Calu3 (cell line): ENCODE measurements around the gene FAM174B. TPM values are rescaled to one million over a fixed set of nuclear protein-coding genes. Genes with fewer than 3 reads are reported as not detected.
"Not testable (repeated sequence)": the region's sequence is repeated elsewhere in the genome, so short reads cannot be mapped to it uniquely, and the experiment has no call there.

Experiments used
- BruUV-seq: library from RNA; stranded (reverse); fragments of 400-500 nt; replicated peaks from 2 replicates; lab custom pipeline; 2021; lab: Mats Ljungman, UMichigan
- CTCF ChIA-PET: fragments of 300-600 bp; sonication (Branson Sonifier 250); formaldehyde crosslinking; loops from one replicate; lab custom pipeline; 2022; ENCODE audit warnings: antibody characterized with exemption; lab: Charles Lee
- DNase-seq: peaks from one replicate; pipeline ENCODE4 v3.0.0; 2022
- H3K27ac Mint-ChIP-seq: one replicate; pipeline ENCODE4 v1.8.0; 2022; ENCODE audit warnings: mixed read lengths; ENCODE audit not compliant: unreplicated experiment
- H3K27me3 Mint-ChIP-seq: one replicate; pipeline ENCODE4 v1.8.0; 2022; ENCODE audit warnings: mixed read lengths; ENCODE audit not compliant: unreplicated experiment
- H3K36me3 Mint-ChIP-seq: one replicate; pipeline ENCODE4 v1.8.0; 2022; ENCODE audit warnings: mild to moderate bottlenecking, moderate library complexity, mixed read lengths; ENCODE audit not compliant: insufficient read depth, unreplicated experiment
- H3K4me1 Mint-ChIP-seq: one replicate; pipeline ENCODE4 v1.8.0; 2022; ENCODE audit warnings: mild to moderate bottlenecking, low read depth, mixed read lengths; ENCODE audit not compliant: unreplicated experiment
- H3K4me3 Mint-ChIP-seq: one replicate; pipeline ENCODE4 v1.8.0; 2022; ENCODE audit warnings: mild to moderate bottlenecking, low read depth, moderate library complexity, mixed read lengths; ENCODE audit not compliant: unreplicated experiment
- H3K9me3 Mint-ChIP-seq: one replicate; pipeline ENCODE4 v1.8.0; 2022; ENCODE audit warnings: low read depth, mixed read lengths; ENCODE audit not compliant: unreplicated experiment
- CTCF ChIP-seq: fragments of 200-600 bp; IDR thresholded peaks from one replicate; pipeline ENCODE4 v1.8.0; 2022; ENCODE audit warnings: antibody characterized with exemption; ENCODE audit not compliant: unreplicated experiment
- intact Hi-C: fragments of 100-400 bp; cut with micrococcal nuclease; formaldehyde crosslinking; loops from one replicate; pipeline ENCODE4 v1.10.0; 2022; ENCODE audit not compliant: unreplicated experiment
- total RNA-seq: library from RNA; stranded (reverse); gene quantifications from 2 replicates; pipeline ENCODE4 v1.2.3, GENCODE V29; 2022

FAM174B gene
- total RNA-seq, 1 experiment from 2014 or later = 12.4 TPM

DNA sequence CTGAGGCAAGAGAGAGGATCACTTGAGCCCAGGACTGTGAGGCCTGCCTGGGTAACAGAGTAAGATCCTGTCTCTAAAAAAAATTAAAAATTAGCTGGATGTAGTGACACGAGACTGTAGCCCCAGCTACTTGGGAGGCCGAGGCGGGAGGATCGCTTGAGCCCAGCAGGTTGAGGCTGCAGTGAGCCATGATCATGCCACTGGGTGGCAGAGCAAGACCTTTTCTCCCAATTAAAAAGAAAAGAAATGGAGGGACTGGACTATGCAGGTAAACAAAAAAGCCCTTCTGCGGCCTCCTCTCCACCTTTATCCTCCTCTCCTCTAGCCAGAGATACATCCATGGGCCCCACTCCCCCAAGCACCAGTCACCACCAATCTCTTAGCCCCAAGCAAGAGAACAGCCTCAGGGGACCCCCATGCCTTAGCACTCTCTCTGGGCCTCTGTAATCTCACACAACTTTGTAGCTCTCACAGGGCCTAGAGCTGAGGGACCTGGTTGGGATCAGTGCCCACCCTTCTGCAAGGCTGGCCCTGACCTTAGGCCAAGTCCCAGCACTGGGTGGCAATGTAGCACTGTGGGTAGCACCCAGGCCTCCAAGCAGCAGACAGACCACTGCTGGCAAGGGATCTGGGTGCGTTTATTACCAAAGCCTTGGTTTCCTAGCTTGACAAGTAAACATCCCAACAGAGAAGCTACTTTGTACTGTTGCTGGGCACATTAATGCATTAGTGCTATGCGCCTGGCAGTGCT, 43.4 kb downstream of the FAM174B start:
- Mint-ChIP-seq H3K27ac (no peak overlapping the region), H3K4me3 (no peak overlapping the region), H3K27me3 (peaks cover 18% of the 10 kb centered on the region), H3K9me3 (no peaks in the 10 kb centered on the region), H3K36me3 (no peaks in the 10 kb centered on the region), H3K4me1 (peaks cover 1% of the 10 kb centered on the region)
- BruUV-seq = no TSS peak
- DNase-seq = no peak
- intact Hi-C loops = loop anchor here (1.0 to 2.0 kb wide), 2 partner anchors 71 to 103 kb away; no protein-coding TSS in a partner anchor
- CTCF ChIA-PET = interaction anchor here (0.6 to 1.0 kb wide), 2 partner anchors 103 to 447 kb away, joined by 3 to 4 read pairs; no protein-coding TSS in a partner anchor
- TF ChIP-seq CTCF = no peak

- Mint-ChIP-seq H3K27ac (no peak overlapping the region), H3K4me1 (no peaks in the 10 kb centered on the region), H3K27me3 (peaks cover 28% of the 10 kb centered on the region), H3K36me3 (no peaks in the 10 kb centered on the region), H3K9me3 (no peaks in the 10 kb centered on the region), H3K4me3 (no peak overlapping the region)
- no peak for TF ChIP-seq CTCF
- CTCF ChIA-PET = interaction anchor here (0.6 kb wide), 1 partner anchor 448 kb away, joined by 3 read pairs; no protein-coding TSS in a partner anchor
- intact Hi-C loops = no loop called here
- no TSS peak for BruUV-seq
- DNase-seq = no peak
These were observed 44.4 kb downstream of the FAM174B start for GRCh38 chr15:92611150-92611549.

DNA sequence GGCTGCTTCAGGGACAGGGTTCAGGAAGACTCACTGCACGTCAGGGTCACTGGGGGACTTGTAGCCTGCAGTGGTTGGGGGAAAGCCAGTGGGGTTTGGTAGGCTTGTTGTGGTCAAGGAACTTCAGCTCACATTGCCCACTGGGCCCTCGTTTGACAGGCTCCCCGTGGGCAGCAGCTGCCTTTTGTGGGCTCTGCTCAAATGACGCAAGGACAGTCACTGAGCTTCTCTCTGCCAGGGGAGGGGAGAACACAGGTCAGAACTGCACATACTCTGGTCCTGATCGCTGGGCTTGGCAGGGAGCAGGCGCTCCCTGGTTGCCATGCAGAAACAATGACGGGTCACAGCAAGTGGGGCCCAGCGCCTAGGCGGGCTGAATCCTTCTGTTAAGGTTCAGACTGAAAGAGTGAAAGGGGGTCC, 45.5 kb downstream of the FAM174B start:
- DNase-seq = no peak
- BruUV-seq = no TSS peak
- CTCF ChIA-PET = interaction anchor here (0.6 kb wide), 1 partner anchor 91 kb away, joined by 4 read pairs; no protein-coding TSS in a partner anchor
- no peak for TF ChIP-seq CTCF
- Mint-ChIP-seq H3K4me3 (no peak overlapping the region), H3K4me1 (no peaks in the 10 kb centered on the region), H3K36me3 (no peaks in the 10 kb centered on the region), H3K27me3 (peaks cover 38% of the 10 kb centered on the region), H3K9me3 (no peaks in the 10 kb centered on the region), H3K27ac (no peak overlapping the region)
- intact Hi-C loops = loop anchor here (1.0 kb wide), 1 partner anchor 60 kb away; no protein-coding TSS in a partner anchor

DNA sequence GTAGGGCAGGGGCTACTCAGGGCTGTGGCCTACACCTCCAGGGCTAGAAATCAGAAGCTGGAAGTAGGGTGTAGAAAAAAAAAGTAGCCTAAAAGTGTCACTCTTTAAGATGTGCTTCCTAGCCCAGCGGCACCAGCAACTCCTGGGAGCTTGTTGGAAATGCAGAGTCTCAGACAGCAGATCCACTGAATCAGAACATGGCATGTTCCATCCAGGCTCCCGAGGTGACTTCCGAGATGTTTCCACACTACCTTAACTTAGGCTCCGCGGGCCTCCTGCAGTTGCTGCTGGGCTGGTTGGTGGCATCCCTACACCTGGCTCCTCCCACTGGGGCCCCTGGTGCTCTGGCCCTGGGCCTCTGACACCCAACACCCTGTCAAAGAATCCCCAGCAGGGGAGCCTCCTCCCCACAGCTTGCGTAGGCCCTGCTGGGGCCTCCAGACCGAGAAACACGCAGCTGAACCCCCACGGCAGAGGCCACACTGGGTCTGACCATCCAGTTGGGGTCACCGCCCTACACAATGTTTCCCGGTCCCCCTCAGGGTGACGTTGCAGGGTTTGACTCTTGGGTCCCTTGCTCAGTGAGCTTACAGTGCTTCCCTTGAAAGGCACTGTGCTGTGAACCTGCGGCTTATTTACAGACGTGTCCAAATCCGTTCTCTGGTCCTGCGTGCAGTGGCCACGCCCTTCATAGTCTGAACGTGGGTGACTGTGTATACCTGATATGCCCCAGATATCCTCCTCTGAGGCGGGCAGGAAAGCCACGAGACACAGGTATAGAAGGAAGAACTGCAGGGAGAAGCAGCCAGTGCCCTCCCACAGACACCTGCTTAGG, 46.5 kb downstream of the FAM174B start:
- no peak for TF ChIP-seq CTCF
- H3K4me1 Mint-ChIP-seq = no peaks in the 10 kb centered on the region
- CTCF ChIA-PET = no interaction called here
- H3K36me3 Mint-ChIP-seq = no peaks in the 10 kb centered on the region
- no peaks in the 10 kb centered on the region for H3K9me3 Mint-ChIP-seq
- BruUV-seq = no TSS peak
- DNase-seq = no peak
- no peak overlapping the region for H3K4me3 Mint-ChIP-seq
- peaks cover 46% of the 10 kb centered on the region for H3K27me3 Mint-ChIP-seq
- intact Hi-C loops = no loop called here
- H3K27ac Mint-ChIP-seq = no peak overlapping the region

- H3K4me1 Mint-ChIP-seq, BruUV-seq, H3K4me3 Mint-ChIP-seq, CTCF ChIA-PET, H3K36me3 Mint-ChIP-seq, intact Hi-C loops, DNase-seq, H3K9me3 Mint-ChIP-seq, H3K27ac Mint-ChIP-seq: not testable (repeated sequence)
- peaks cover 46% of the 10 kb centered on the region for H3K27me3 Mint-ChIP-seq
These were observed 48.8 kb downstream of the FAM174B start for GRCh38 chr15:92606836-92607150.
